ENCODE data around the gene RACGAP1. TPM values are rescaled to one million over a fixed set of nuclear protein-coding genes. Genes with fewer than 3 reads are reported as not detected.

Gene RACGAP1
- total and polyA plus RNA-seq, 2 donors (not counting 1 experiment from before 2014, with no cell fraction given): 4.1 to 14.2 TPM

- Histone ChIP-seq H3K79me2 (ENCODE audit: control insufficient read depth, insufficient read depth, low read length) (no peaks in the 10 kb centered on the region), H3K4me1 (ENCODE audit: control insufficient read depth in 2 of 2, insufficient read depth in 2 of 2, low read length in 2 of 2) (no peaks in the 10 kb centered on the region), H3K4me2 (replicated peaks; ENCODE audit: low read depth, low read length, poor library complexity, severe bottlenecking) (no peak overlapping the region), H3K27me3 (replicated peaks in 1 of 4; ENCODE audit: control extremely low read depth in 1 of 4, control insufficient read depth in 3 of 4, insufficient read depth in 4 of 4, low read length in 3 of 4) (peaks cover 0 to 21% (median 2%) of the 10 kb centered on the region in 4 experiments), H3K36me3 (replicated peaks in 1 of 2; ENCODE audit: control extremely low read depth in 1 of 2, control insufficient read depth in 1 of 2, extremely low read depth in 1 of 2, insufficient read depth in 2 of 2, low read length in 1 of 2) (no peaks in the 10 kb centered on the region), H4K20me1 (ENCODE audit: control insufficient read depth, insufficient read depth, low read length, poor library complexity, severe bottlenecking) (no peaks in the 10 kb centered on the region), H3K9ac (ENCODE audit: low read length) (no peak overlapping the region), H2AFZ (ENCODE audit: insufficient read depth, low read depth, low read length, poor library complexity, severe bottlenecking) (no peak overlapping the region), H3K4me3 (ENCODE audit: control extremely low read depth in 1 of 5, extremely low read depth in 1 of 5, insufficient read depth in 1 of 5, low read depth in 2 of 5, low read length in 4 of 5) (no peak overlapping the region), H3K9me3 (ENCODE audit: control extremely low read depth in 1 of 3, control insufficient read depth in 2 of 3, insufficient read depth in 1 of 3, low read length in 2 of 3) (no peaks in the 10 kb centered on the region), H3K27ac (ENCODE audit: low read length in 2 of 2) (no peak overlapping the region)
- 92% methylated on average over 19 of the region's 19 CpGs for WGBS (ENCODE audit: insufficient coverage)
- ChIA-PET CTCF (no interaction called here), POLR2A (no interaction called here)
- no peak overlapping the region for H3K4me3 Mint-ChIP-seq
- intact Hi-C loops (cut with micrococcal nuclease): no loop called here
- ATAC-seq (ENCODE audit: low read depth) (no peak), DNase-seq (no peak)
- no peaks in the 10 kb centered on the region for H3K9me3 Mint-ChIP-seq (ENCODE audit: insufficient read depth)
- H3K27me3 Mint-ChIP-seq: peaks cover 4% of the 10 kb centered on the region
- H3K4me1 Mint-ChIP-seq: no peaks in the 10 kb centered on the region
- TF ChIP-seq EZH2 (IDR thresholded peaks at IDR 0.05; ENCODE audit: borderline replicate concordance, insufficient read depth, low read depth, low read length, poor library complexity, severe bottlenecking): no peak
- TF ChIP-seq, protein P1, sequence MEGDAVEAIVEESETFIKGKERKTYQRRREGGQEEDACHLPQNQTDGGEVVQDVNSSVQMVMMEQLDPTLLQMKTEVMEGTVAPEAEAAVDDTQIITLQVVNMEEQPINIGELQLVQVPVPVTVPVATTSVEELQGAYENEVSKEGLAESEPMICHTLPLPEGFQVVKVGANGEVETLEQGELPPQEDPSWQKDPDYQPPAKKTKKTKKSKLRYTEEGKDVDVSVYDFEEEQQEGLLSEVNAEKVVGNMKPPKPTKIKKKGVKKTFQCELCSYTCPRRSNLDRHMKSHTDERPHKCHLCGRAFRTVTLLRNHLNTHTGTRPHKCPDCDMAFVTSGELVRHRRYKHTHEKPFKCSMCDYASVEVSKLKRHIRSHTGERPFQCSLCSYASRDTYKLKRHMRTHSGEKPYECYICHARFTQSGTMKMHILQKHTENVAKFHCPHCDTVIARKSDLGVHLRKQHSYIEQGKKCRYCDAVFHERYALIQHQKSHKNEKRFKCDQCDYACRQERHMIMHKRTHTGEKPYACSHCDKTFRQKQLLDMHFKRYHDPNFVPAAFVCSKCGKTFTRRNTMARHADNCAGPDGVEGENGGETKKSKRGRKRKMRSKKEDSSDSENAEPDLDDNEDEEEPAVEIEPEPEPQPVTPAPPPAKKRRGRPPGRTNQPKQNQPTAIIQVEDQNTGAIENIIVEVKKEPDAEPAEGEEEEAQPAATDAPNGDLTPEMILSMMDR (IDR thresholded peaks at IDR 0.05): no peak
- no peak overlapping the region for H3K27ac Mint-ChIP-seq
Measured at GRCh38 chr12:49973361-49973830, 51.9 kb downstream of the RACGAP1 start.

DNA sequence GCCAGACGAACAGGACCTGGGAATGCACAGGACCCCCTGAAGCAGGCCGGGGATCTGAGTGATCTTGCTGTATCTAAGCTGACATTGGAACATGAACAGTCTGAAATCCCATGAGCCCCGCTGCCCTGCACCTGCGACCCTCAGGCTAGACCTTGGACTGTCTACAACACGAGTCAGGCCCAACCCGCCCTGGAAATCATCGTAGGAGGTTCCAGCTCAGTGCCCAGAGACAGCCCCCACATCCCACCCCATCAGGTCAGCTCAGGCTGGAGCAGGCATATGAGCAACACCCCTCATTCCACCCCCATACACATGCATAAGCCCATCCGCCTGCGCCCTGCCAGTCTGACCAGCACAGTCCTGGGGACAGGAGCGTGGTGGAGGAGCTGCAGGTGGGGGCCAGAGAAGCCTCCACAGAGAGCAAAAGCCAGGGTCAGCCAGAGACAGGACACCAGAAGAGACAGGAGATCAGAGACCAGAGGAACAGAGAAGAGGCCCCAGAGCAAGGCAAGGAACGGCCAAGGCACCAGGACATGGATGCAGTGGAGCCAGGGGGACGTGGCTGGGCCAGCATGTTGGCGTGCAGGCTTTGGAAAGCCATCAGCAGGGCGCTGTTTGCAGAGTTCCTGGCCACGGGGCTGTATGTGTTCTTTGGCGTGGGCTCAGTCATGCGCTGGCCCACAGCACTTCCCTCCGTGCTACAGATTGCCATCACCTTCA lies 52.5 kb downstream of the RACGAP1 start, which contains the start of gene AQP6:
TSS of gene AQP6 (plus strand) at position 307 of the 720 bp plus-strand sequence. CDS start at position 534, 227 bp downstream.
- Histone ChIP-seq H3K9ac (ENCODE audit: low read length) (no peak within 1 kb of the TSS), H3K79me2 (ENCODE audit: control insufficient read depth, insufficient read depth, low read length) (no peaks in the 10 kb centered on the region), H3K4me2 (replicated peaks; ENCODE audit: low read depth, low read length, poor library complexity, severe bottlenecking) (no peak within 1 kb of the TSS), H4K20me1 (ENCODE audit: control insufficient read depth, insufficient read depth, low read length, poor library complexity, severe bottlenecking) (no peaks in the 10 kb centered on the region), H3K27me3 (replicated peaks in 1 of 4; ENCODE audit: control extremely low read depth in 1 of 4, control insufficient read depth in 3 of 4, insufficient read depth in 4 of 4, low read length in 3 of 4) (peaks cover 0 to 27% (median 7%) of the 10 kb centered on the region in 4 experiments), H3K36me3 (replicated peaks in 1 of 2; ENCODE audit: control extremely low read depth in 1 of 2, control insufficient read depth in 1 of 2, extremely low read depth in 1 of 2, insufficient read depth in 2 of 2, low read length in 1 of 2) (no peaks in the 10 kb centered on the region), H3K27ac (ENCODE audit: low read length in 2 of 2) (no peak within 1 kb of the TSS), H2AFZ (ENCODE audit: insufficient read depth, low read depth, low read length, poor library complexity, severe bottlenecking) (no peak within 1 kb of the TSS), H3K4me1 (ENCODE audit: control insufficient read depth in 2 of 2, insufficient read depth in 2 of 2, low read length in 2 of 2) (peaks cover 2% of the 10 kb centered on the region in 2 donors), H3K4me3 (ENCODE audit: control extremely low read depth in 1 of 5, extremely low read depth in 1 of 5, insufficient read depth in 1 of 5, low read depth in 2 of 5, low read length in 4 of 5) (no peak within 1 kb of the TSS), H3K9me3 (ENCODE audit: control extremely low read depth in 1 of 3, control insufficient read depth in 2 of 3, insufficient read depth in 1 of 3, low read length in 2 of 3) (no peaks in the 10 kb centered on the region)
- TF ChIP-seq EZH2 (IDR thresholded peaks at IDR 0.05; ENCODE audit: borderline replicate concordance, insufficient read depth, low read depth, low read length, poor library complexity, severe bottlenecking): no peak
- TF ChIP-seq, protein P1 (IDR thresholded peaks at IDR 0.05): no peak
- H3K4me1 Mint-ChIP-seq: no peaks in the 10 kb centered on the region
- H3K4me3 Mint-ChIP-seq: no peak within 1 kb of the TSS
- intact Hi-C loops (cut with micrococcal nuclease): no loop called here
- H3K27me3 Mint-ChIP-seq: peaks cover 7% of the 10 kb centered on the region
- no peaks in the 10 kb centered on the region for H3K9me3 Mint-ChIP-seq (ENCODE audit: insufficient read depth)
- DNase-seq: no peak
- WGBS (ENCODE audit: insufficient coverage): 87% methylated on average over 18 of the region's 18 CpGs
- no peak within 1 kb of the TSS for H3K27ac Mint-ChIP-seq
- ChIA-PET POLR2A (no interaction called here), CTCF (interaction anchor here (1.2 to 1.3 kb wide), 2 partner anchors 14 to 203 kb away, joined by 3 read pairs; no protein-coding TSS in a partner anchor)
- no peak for ATAC-seq (ENCODE audit: low read depth)

Data from B cell (primary cell).